Measurements from ENCODE around the gene TEX48.
A peak's percentile ranks its signal among the peaks of the same experiment; 100 is the strongest.

The TEX48 gene

GRCh38 chr9:114681594-114682332 lies at the start of gene TEX48:
TEX48 (minus strand) TSS chr9:114682192; CDS start chr9:114671723, 10,469 bp downstream.
- ATAC-seq = peak; percentile 91
- TF ChIP-seq RARB (CRISPR knock-in tag; IDR thresholded peaks at IDR 0.05) = no peak
- TF ChIP-seq POU6F1 (CRISPR knock-in tag; IDR thresholded peaks at IDR 0.05; ENCODE audit: borderline replicate concordance, low read depth) = no peak
- no peak for TF ChIP-seq BACH2 (CRISPR knock-in tag; IDR thresholded peaks at IDR 0.05; ENCODE audit: borderline replicate concordance)
- TF ChIP-seq ZNF565 (CRISPR knock-in tag; conservative IDR thresholded peaks at IDR 0.05; ENCODE audit: low read depth) = no peak
- no peak for TF ChIP-seq GLIS3 (CRISPR knock-in tag; IDR thresholded peaks at IDR 0.05)
- TF ChIP-seq TOX (CRISPR knock-in tag; IDR thresholded peaks at IDR 0.05; ENCODE audit: borderline replicate concordance) = no peak
- no peak for TF ChIP-seq TCF4 (CRISPR knock-in tag; IDR thresholded peaks at IDR 0.05; ENCODE audit: borderline replicate concordance)
- no peak for TF ChIP-seq PATZ1 (CRISPR knock-in tag; IDR thresholded peaks at IDR 0.05; ENCODE audit: borderline replicate concordance)
- no peak for TF ChIP-seq ARNTL (CRISPR knock-in tag; IDR thresholded peaks at IDR 0.05; ENCODE audit: borderline replicate concordance, low read depth)
- no peak for TF ChIP-seq ZFP3 (CRISPR knock-in tag; IDR thresholded peaks at IDR 0.05)
- no peak for TF ChIP-seq ZNF8 (CRISPR knock-in tag; IDR thresholded peaks at IDR 0.05)
- TF ChIP-seq ESRRG (CRISPR knock-in tag; IDR thresholded peaks at IDR 0.05) = no peak

GRCh38 chr9:114731701-114732100 lies 49.7 kb upstream of the TEX48 start:
- no peak for TF ChIP-seq TOX (CRISPR knock-in tag; IDR thresholded peaks at IDR 0.05; ENCODE audit: borderline replicate concordance)
- TF ChIP-seq SNAI2 (CRISPR knock-in tag; IDR thresholded peaks at IDR 0.05) = no peak
- TF ChIP-seq ARNTL (CRISPR knock-in tag; IDR thresholded peaks at IDR 0.05; ENCODE audit: borderline replicate concordance, low read depth) = no peak
- no peak for TF ChIP-seq ZNF565 (CRISPR knock-in tag; conservative IDR thresholded peaks at IDR 0.05; ENCODE audit: low read depth)
- TF ChIP-seq ZC3H10 (CRISPR knock-in tag; IDR thresholded peaks at IDR 0.05) = no peak
- TF ChIP-seq GLIS3 (CRISPR knock-in tag; IDR thresholded peaks at IDR 0.05) = no peak
- no peak for TF ChIP-seq PPARA (CRISPR knock-in tag; IDR thresholded peaks at IDR 0.05; ENCODE audit: borderline replicate concordance)
- TF ChIP-seq TCF4 (CRISPR knock-in tag; IDR thresholded peaks at IDR 0.05; ENCODE audit: borderline replicate concordance) = no peak
- TF ChIP-seq ZNF70 (CRISPR knock-in tag; IDR thresholded peaks at IDR 0.05) = no peak
- TF ChIP-seq CREB5 (CRISPR knock-in tag; IDR thresholded peaks at IDR 0.05; ENCODE audit: low read depth) = no peak
- TF ChIP-seq ESRRG (CRISPR knock-in tag; IDR thresholded peaks at IDR 0.05) = no peak
- no peak for TF ChIP-seq BACH2 (CRISPR knock-in tag; IDR thresholded peaks at IDR 0.05; ENCODE audit: borderline replicate concordance)
- no peak for TF ChIP-seq PATZ1 (CRISPR knock-in tag; IDR thresholded peaks at IDR 0.05; ENCODE audit: borderline replicate concordance)
- no peak for TF ChIP-seq POU6F1 (CRISPR knock-in tag; IDR thresholded peaks at IDR 0.05; ENCODE audit: borderline replicate concordance, low read depth)
- no peak for TF ChIP-seq CSRNP3 (CRISPR knock-in tag; IDR thresholded peaks at IDR 0.05)
- no peak for TF ChIP-seq CSDC2 (CRISPR knock-in tag; IDR thresholded peaks at IDR 0.05)
- no peak for TF ChIP-seq ISL1 (CRISPR knock-in tag; IDR thresholded peaks at IDR 0.05)
- ATAC-seq = no peak

Measured in SK-N-SH treated with all-trans-retinoic acid at 6 μM for 48 hours (cell line).